ENCODE measurements around the gene UCN2.

Gene UCN2

GRCh38 chr3:48575366-48575765 lies 11.8 kb upstream of the UCN2 start:
- FAIRE-seq, result no peak
- TF ChIP-seq POU2F2 (IDR thresholded peaks at IDR 0.05; ENCODE audit: low read depth, low read length), result no peak
- TF ChIP-seq SPI1 (IDR thresholded peaks at IDR 0.05; ENCODE audit: low read depth, low read length), result no peak
- DNase-seq (ENCODE audit: insufficient read length, low spot score), result no peak

- DNase-seq (ENCODE audit: insufficient read length, low spot score), result no peak
- FAIRE-seq, result no peak
- TF ChIP-seq POLR2A (IDR thresholded peaks at IDR 0.05; ENCODE audit: low read depth, low read length), result no peak
- no peak for TF ChIP-seq SPI1 (IDR thresholded peaks at IDR 0.05; ENCODE audit: low read depth, low read length)
- TF ChIP-seq POLR2AphosphoS5 (IDR thresholded peaks at IDR 0.05; ENCODE audit: low read depth, low read length), result no peak
- TF ChIP-seq POU2F2 (IDR thresholded peaks at IDR 0.05; ENCODE audit: low read depth, low read length), result no peak
- no peak for TF ChIP-seq PAX5 (IDR thresholded peaks at IDR 0.05; ENCODE audit: insufficient read depth, low read length, severe bottlenecking)
- no peak for TF ChIP-seq TAF1 (IDR thresholded peaks at IDR 0.05; ENCODE audit: low read depth, low read length)
Observed at GRCh38 chr3:48573973-48574585, 10.5 kb upstream of the UCN2 start.

- no peak for DNase-seq (ENCODE audit: insufficient read length, low spot score)
- TF ChIP-seq POU2F2 (IDR thresholded peaks at IDR 0.05; ENCODE audit: low read depth, low read length), result no peak
- TF ChIP-seq TAF1 (IDR thresholded peaks at IDR 0.05; ENCODE audit: low read depth, low read length), result no peak
- TF ChIP-seq SPI1 (IDR thresholded peaks at IDR 0.05; ENCODE audit: low read depth, low read length), result no peak
- TF ChIP-seq PAX5 (IDR thresholded peaks at IDR 0.05; ENCODE audit: insufficient read depth, low read length, severe bottlenecking), result no peak
- no peak for TF ChIP-seq POLR2AphosphoS5 (IDR thresholded peaks at IDR 0.05; ENCODE audit: low read depth, low read length)
- TF ChIP-seq POLR2A (IDR thresholded peaks at IDR 0.05; ENCODE audit: low read depth, low read length), result no peak
- no peak for FAIRE-seq
Observed at GRCh38 chr3:48572517-48572916, 8.9 kb upstream of the UCN2 start.

- TF ChIP-seq PAX5 (IDR thresholded peaks at IDR 0.05; ENCODE audit: insufficient read depth, low read length, severe bottlenecking) (no peak), POU2F2 (IDR thresholded peaks at IDR 0.05; ENCODE audit: low read depth, low read length) (no peak), POLR2A (IDR thresholded peaks at IDR 0.05; ENCODE audit: low read depth, low read length) (no peak), TAF1 (IDR thresholded peaks at IDR 0.05; ENCODE audit: low read depth, low read length) (no peak), POLR2AphosphoS5 (IDR thresholded peaks at IDR 0.05; ENCODE audit: low read depth, low read length) (no peak), SPI1 (IDR thresholded peaks at IDR 0.05; ENCODE audit: low read depth, low read length) (no peak)
- DNase-seq (ENCODE audit: insufficient read length, low spot score) (no peak), FAIRE-seq (no peak)
Observed at GRCh38 chr3:48571938-48572337, 8.4 kb upstream of the UCN2 start.

GRCh38 chr3:48569808-48570450 lies 6.3 kb upstream of the UCN2 start:
- no peak for FAIRE-seq
- DNase-seq (ENCODE audit: insufficient read length, low spot score), result no peak
- no peak for TF ChIP-seq TAF1 (IDR thresholded peaks at IDR 0.05; ENCODE audit: low read depth, low read length)
- TF ChIP-seq POU2F2 (IDR thresholded peaks at IDR 0.05; ENCODE audit: low read depth, low read length), result no peak
- TF ChIP-seq SPI1 (IDR thresholded peaks at IDR 0.05; ENCODE audit: low read depth, low read length), result no peak
- no peak for TF ChIP-seq POLR2AphosphoS5 (IDR thresholded peaks at IDR 0.05; ENCODE audit: low read depth, low read length)
- no peak for TF ChIP-seq PAX5 (IDR thresholded peaks at IDR 0.05; ENCODE audit: insufficient read depth, low read length, severe bottlenecking)
- TF ChIP-seq POLR2A (IDR thresholded peaks at IDR 0.05; ENCODE audit: low read depth, low read length), result no peak

- FAIRE-seq (no peak), DNase-seq (ENCODE audit: insufficient read length, low spot score) (no peak)
- no peak for TF ChIP-seq TAF1 (IDR thresholded peaks at IDR 0.05; ENCODE audit: low read depth, low read length)
- no peak for TF ChIP-seq PAX5 (IDR thresholded peaks at IDR 0.05; ENCODE audit: insufficient read depth, low read length, severe bottlenecking)
- no peak for TF ChIP-seq POU2F2 (IDR thresholded peaks at IDR 0.05; ENCODE audit: low read depth, low read length)
- no peak for TF ChIP-seq POLR2AphosphoS5 (IDR thresholded peaks at IDR 0.05; ENCODE audit: low read depth, low read length)
- no peak for TF ChIP-seq SPI1 (IDR thresholded peaks at IDR 0.05; ENCODE audit: low read depth, low read length)
- no peak for TF ChIP-seq POLR2A (IDR thresholded peaks at IDR 0.05; ENCODE audit: low read depth, low read length)
Observed at GRCh38 chr3:48569400-48569799, 5.8 kb upstream of the UCN2 start.

- FAIRE-seq (no peak), DNase-seq (ENCODE audit: insufficient read length, low spot score) (no peak)
- TF ChIP-seq POLR2A (IDR thresholded peaks at IDR 0.05; ENCODE audit: low read depth, low read length) (no peak), SPI1 (IDR thresholded peaks at IDR 0.05; ENCODE audit: low read depth, low read length) (no peak), TAF1 (IDR thresholded peaks at IDR 0.05; ENCODE audit: low read depth, low read length) (no peak), POLR2AphosphoS5 (IDR thresholded peaks at IDR 0.05; ENCODE audit: low read depth, low read length) (no peak), POU2F2 (IDR thresholded peaks at IDR 0.05; ENCODE audit: low read depth, low read length) (no peak), PAX5 (IDR thresholded peaks at IDR 0.05; ENCODE audit: insufficient read depth, low read length, severe bottlenecking) (no peak)
Observed at GRCh38 chr3:48568476-48568875, 4.9 kb upstream of the UCN2 start.

- FAIRE-seq (no peak), DNase-seq (ENCODE audit: insufficient read length, low spot score) (no peak)
- TF ChIP-seq POLR2A (IDR thresholded peaks at IDR 0.05; ENCODE audit: low read depth, low read length), result no peak
- no peak for TF ChIP-seq PAX5 (IDR thresholded peaks at IDR 0.05; ENCODE audit: insufficient read depth, low read length, severe bottlenecking)
- no peak for TF ChIP-seq TAF1 (IDR thresholded peaks at IDR 0.05; ENCODE audit: low read depth, low read length)
- no peak for TF ChIP-seq POLR2AphosphoS5 (IDR thresholded peaks at IDR 0.05; ENCODE audit: low read depth, low read length)
- TF ChIP-seq POU2F2 (IDR thresholded peaks at IDR 0.05; ENCODE audit: low read depth, low read length), result no peak
- no peak for TF ChIP-seq SPI1 (IDR thresholded peaks at IDR 0.05; ENCODE audit: low read depth, low read length)
Observed at GRCh38 chr3:48567500-48567899, 3.9 kb upstream of the UCN2 start.

- no peak for DNase-seq (ENCODE audit: insufficient read length, low spot score)
- FAIRE-seq, result no peak
- TF ChIP-seq POU2F2 (IDR thresholded peaks at IDR 0.05; ENCODE audit: low read depth, low read length), result no peak
- TF ChIP-seq SPI1 (IDR thresholded peaks at IDR 0.05; ENCODE audit: low read depth, low read length), result no peak
- no peak for TF ChIP-seq POLR2A (IDR thresholded peaks at IDR 0.05; ENCODE audit: low read depth, low read length)
- TF ChIP-seq TAF1 (IDR thresholded peaks at IDR 0.05; ENCODE audit: low read depth, low read length), result no peak
Observed at GRCh38 chr3:48567090-48567489, 3.5 kb upstream of the UCN2 start.

- FAIRE-seq (no peak), DNase-seq (ENCODE audit: insufficient read length, low spot score) (no peak)
- TF ChIP-seq PAX5 (IDR thresholded peaks at IDR 0.05; ENCODE audit: insufficient read depth, low read length, severe bottlenecking) (no peak), POLR2A (IDR thresholded peaks at IDR 0.05; ENCODE audit: low read depth, low read length) (no peak), SPI1 (IDR thresholded peaks at IDR 0.05; ENCODE audit: low read depth, low read length) (no peak), POLR2AphosphoS5 (IDR thresholded peaks at IDR 0.05; ENCODE audit: low read depth, low read length) (no peak), TAF1 (IDR thresholded peaks at IDR 0.05; ENCODE audit: low read depth, low read length) (no peak), POU2F2 (IDR thresholded peaks at IDR 0.05; ENCODE audit: low read depth, low read length) (no peak)
Observed at GRCh38 chr3:48566401-48566760, 2.8 kb upstream of the UCN2 start.

Data from GM12891 (cell line).